ENCODE results near the gene TUBGCP2. TPM values are rescaled to one million over a fixed set of nuclear protein-coding genes. Genes with fewer than 3 reads are reported as not detected.
A peak's percentile ranks its signal among the peaks of the same experiment; 100 is the strongest.

TUBGCP2 gene
- total and polyA plus RNA-seq, 2 of the 13 experiments (the other 11 are each of a cell fraction or from before 2014, with no cell fraction given) = 21.3 to 34.5 TPM

- CTCF ChIA-PET (ENCODE audit: low intra/inter-chr PET ratio, low total read pairs) = no interaction called here
- POLR2A ChIA-PET = no interaction called here
- Histone ChIP-seq H3K4me3 (replicated peaks in 1 of 3; ENCODE audit: insufficient read depth in 1 of 3, low read depth in 2 of 3, low read length in 3 of 3) (peak overlapping the region; percentile 42 to 74 (median 62)), H3K9ac (ENCODE audit: insufficient read depth, low read depth, low read length) (peak overlapping the region; percentile 34; the same call in 1 of the 2 replicates), H2AFZ (ENCODE audit: low read length) (no peak overlapping the region), H3K9me3 (ENCODE audit: low read length) (no peaks in the 10 kb centered on the region), H3K4me1 (ENCODE audit: insufficient read depth, low read length) (peaks cover 35% of the 10 kb centered on the region), H4K20me1 (ENCODE audit: insufficient read depth, low read length) (no peaks in the 10 kb centered on the region), H3K27me3 (ENCODE audit: control insufficient read depth in 1 of 2, insufficient read depth in 2 of 2, low read length in 2 of 2) (peaks cover 9 to 46% of the 10 kb centered on the region in 2 experiments; a peak in 4 of 5 replicates), H3K79me2 (ENCODE audit: insufficient read depth, low read length) (no peaks in the 10 kb centered on the region), H3K4me2 (ENCODE audit: low read depth, low read length) (peak overlapping the region; percentile 66), H3K27ac (ENCODE audit: extremely low read length, insufficient read depth, low read length) (no peak overlapping the region), H3K36me3 (replicated peaks in 1 of 2; ENCODE audit: control insufficient read depth in 1 of 2, insufficient read depth in 2 of 2, low read length in 2 of 2) (no peaks in the 10 kb centered on the region)
- WGBS (ENCODE audit: low lambda C conversion rate) = 33% methylated on average over 19 of the region's 50 CpGs
- no TSS peak for BruUV-seq (replicated peaks)
- FAIRE-seq (no peak), DNase-seq (ENCODE audit: low spot score) (no peak), ATAC-seq (peak; percentile 37)
- in situ Hi-C loops (cut with HindIII; ENCODE audit: extremely low pct_ligation_motif_present, low pct_unique_long_range_greater_than_20kb) = no loop called here
- intact Hi-C loops (cut with micrococcal nuclease; ENCODE audit: unreplicated experiment) = no loop called here
- peak; percentile 18; the same call in 1 of the 2 replicates for TF ChIP-seq KDM2A (CRISPR knock-in tag; IDR thresholded peaks at IDR 0.05; ENCODE audit: borderline replicate concordance, low read depth)
- TF ChIP-seq ZNF263 (CRISPR knock-in tag; IDR thresholded peaks at IDR 0.05) = no peak
- peak; percentile 22 for TF ChIP-seq HNRNPLL (IDR thresholded peaks at IDR 0.05; ENCODE audit: low read depth, low read length, poor library complexity, severe bottlenecking)
- TF ChIP-seq JARID2 (CRISPR knock-in tag; IDR thresholded peaks at IDR 0.05; ENCODE audit: insufficient replicate concordance) = no peak
- no peak for TF ChIP-seq HINFP (CRISPR knock-in tag; IDR thresholded peaks at IDR 0.05; ENCODE audit: low read depth)
- TF ChIP-seq YEATS4 (CRISPR knock-in tag; IDR thresholded peaks at IDR 0.05; ENCODE audit: borderline replicate concordance) = no peak
- peak; percentile 79 for TF ChIP-seq RBFOX2 (IDR thresholded peaks at IDR 0.05; ENCODE audit: low read depth, low read length)
- peak; percentile 78 for TF ChIP-seq AGO2 (optimal IDR thresholded peaks at IDR 0.05; ENCODE audit: low read depth, low read length)
- TF ChIP-seq WIZ (CRISPR knock-in tag; IDR thresholded peaks at IDR 0.05) = no peak
- TF ChIP-seq SNAPC5 (CRISPR knock-in tag; IDR thresholded peaks at IDR 0.05; ENCODE audit: borderline replicate concordance) = no peak
- TF ChIP-seq ZNF687 (CRISPR knock-in tag; IDR thresholded peaks at IDR 0.05) = peak; percentile 54
These were observed 47.6 kb downstream of the TUBGCP2 start for GRCh38 chr10:133260895-133261725.
